Measurements from ENCODE around the gene IL12RB1. TPM values are rescaled to one million over a fixed set of nuclear protein-coding genes. Genes with fewer than 3 reads are reported as not detected.

The IL12RB1 gene
- total RNA-seq, 2 donors from 2014 or later, result not detected

DNA sequence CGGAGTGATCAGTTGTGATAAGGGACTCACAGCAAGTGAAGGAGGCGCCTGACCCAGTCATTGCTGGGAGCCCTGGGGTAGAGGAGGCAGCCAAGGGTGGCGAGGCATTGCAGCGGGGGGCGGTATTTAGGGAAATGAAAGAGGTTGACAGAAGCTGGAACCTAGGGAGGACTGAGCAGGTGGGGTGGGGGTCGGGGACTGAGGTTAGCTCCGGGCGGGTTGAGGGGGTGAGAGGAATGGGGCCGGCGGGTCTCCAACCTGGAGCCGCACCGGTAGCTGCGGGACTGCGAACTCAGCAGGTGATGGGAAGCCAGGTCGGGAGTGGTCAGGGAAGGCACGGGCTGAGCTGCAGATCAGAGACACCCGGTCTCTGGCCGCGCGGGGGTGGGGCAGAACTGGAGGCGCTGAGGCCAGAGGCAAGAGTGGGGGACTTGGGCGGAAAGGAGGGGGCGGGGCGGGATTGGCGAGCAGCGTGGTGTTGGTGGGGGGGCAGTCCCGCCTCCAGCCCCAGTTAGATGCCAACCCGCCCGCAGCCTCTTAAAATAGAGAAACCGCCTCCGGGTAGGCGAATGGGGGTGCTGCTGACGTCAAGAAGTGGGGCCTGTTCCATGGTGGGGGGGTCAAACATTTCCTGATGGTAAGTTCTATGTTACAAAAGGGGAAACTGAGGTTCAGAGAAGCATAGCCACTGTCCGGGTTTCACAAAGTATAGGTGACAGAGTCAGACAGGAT lies 12.3 kb upstream of the IL12RB1 start:
- peak; percentile 73 for DNase-seq
- no peaks in the 10 kb centered on the region for H3K9me3 ChIP-seq (ENCODE audit: control insufficient read depth, low read length)
- no peaks in the 10 kb centered on the region for H3K9me3 Mint-ChIP-seq
- peaks cover 6% of the 10 kb centered on the region for H3K4me1 ChIP-seq (ENCODE audit: control insufficient read depth, insufficient read depth, low read length)
- H3K36me3 Mint-ChIP-seq (ENCODE audit: low read depth), result no peaks in the 10 kb centered on the region
- H3K4me1 Mint-ChIP-seq, result peaks cover 9% of the 10 kb centered on the region
- peak overlapping the region; percentile 53 for H3K4me3 Mint-ChIP-seq
- peaks cover 20% of the 10 kb centered on the region for H3K27me3 Mint-ChIP-seq (ENCODE audit: insufficient read depth)
- H3K27me3 ChIP-seq (ENCODE audit: control insufficient read depth, insufficient read depth, low read length, poor library complexity, severe bottlenecking), result peaks cover 19% of the 10 kb centered on the region
- no peak overlapping the region for H3K9ac ChIP-seq (ENCODE audit: extremely low read depth, low read length, poor library complexity, severe bottlenecking)
- no peak overlapping the region for H3K27ac Mint-ChIP-seq
- WGBS, 2 experiments (ENCODE audit: insufficient coverage in 1 of 2, insufficient read length in 1 of 2), result 31 to 36% methylated on average over 6 to 34 of the region's 34 CpGs
- no peak overlapping the region for H3K4me3 ChIP-seq (ENCODE audit: low read length)
- H3K36me3 ChIP-seq (ENCODE audit: control insufficient read depth, insufficient read depth, low read length), result no peaks in the 10 kb centered on the region
- no peak overlapping the region for H3K27ac ChIP-seq (ENCODE audit: low read depth, low read length)
- TF ChIP-seq, protein P1, sequence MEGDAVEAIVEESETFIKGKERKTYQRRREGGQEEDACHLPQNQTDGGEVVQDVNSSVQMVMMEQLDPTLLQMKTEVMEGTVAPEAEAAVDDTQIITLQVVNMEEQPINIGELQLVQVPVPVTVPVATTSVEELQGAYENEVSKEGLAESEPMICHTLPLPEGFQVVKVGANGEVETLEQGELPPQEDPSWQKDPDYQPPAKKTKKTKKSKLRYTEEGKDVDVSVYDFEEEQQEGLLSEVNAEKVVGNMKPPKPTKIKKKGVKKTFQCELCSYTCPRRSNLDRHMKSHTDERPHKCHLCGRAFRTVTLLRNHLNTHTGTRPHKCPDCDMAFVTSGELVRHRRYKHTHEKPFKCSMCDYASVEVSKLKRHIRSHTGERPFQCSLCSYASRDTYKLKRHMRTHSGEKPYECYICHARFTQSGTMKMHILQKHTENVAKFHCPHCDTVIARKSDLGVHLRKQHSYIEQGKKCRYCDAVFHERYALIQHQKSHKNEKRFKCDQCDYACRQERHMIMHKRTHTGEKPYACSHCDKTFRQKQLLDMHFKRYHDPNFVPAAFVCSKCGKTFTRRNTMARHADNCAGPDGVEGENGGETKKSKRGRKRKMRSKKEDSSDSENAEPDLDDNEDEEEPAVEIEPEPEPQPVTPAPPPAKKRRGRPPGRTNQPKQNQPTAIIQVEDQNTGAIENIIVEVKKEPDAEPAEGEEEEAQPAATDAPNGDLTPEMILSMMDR (conservative IDR thresholded peaks at IDR 0.05), result no peak

DNA sequence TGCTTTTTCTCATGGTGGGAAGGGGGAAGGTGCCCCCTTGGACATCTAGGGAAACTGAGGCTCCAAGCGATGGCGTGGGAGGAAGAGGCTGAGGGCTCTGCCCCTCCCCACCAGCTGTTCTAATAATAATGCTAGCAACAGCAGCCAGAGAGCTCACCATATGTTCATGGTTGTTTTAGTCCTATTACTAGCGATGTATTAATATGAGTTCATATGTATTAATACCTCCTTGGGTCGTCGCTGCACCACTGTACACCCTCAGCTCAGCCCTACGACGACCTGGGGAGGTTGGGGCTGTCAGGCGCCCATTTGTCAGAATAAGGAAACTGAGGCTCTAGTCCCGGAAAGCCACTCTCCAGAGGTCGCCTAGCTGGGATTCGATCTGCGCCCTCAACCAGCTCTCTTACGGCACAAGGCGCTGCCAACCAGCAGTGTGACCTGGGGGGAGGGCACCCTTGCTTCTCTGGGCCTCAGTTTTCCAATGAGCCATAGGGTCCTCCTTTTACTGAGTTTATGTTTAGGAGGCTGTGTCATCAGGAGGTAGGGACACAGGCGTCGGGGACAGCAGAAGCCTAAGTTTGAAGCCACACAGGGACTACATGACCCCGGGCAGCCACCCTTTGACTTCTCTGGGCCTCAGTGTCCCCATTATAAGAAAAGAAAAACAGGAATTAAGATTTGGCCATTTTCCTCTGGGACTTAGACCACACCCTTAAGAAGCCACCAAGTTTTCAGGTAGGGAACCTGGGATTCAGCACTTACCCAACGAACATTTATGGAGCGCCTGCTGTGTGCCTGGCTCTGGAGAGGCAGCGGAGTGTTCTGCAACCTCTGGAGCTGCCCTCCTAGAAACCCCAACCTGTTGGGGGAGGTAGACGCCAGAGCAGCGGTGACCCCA lies 11.5 kb upstream of the IL12RB1 start:
- DNase-seq, result no peak
- peaks cover 19% of the 10 kb centered on the region for H3K27me3 ChIP-seq (ENCODE audit: control insufficient read depth, insufficient read depth, low read length, poor library complexity, severe bottlenecking)
- H3K27me3 Mint-ChIP-seq (ENCODE audit: insufficient read depth), result peaks cover 20% of the 10 kb centered on the region
- H3K4me1 Mint-ChIP-seq, result peaks cover 9% of the 10 kb centered on the region
- H3K4me1 ChIP-seq (ENCODE audit: control insufficient read depth, insufficient read depth, low read length), result peaks cover 6% of the 10 kb centered on the region
- no peak overlapping the region for H3K9ac ChIP-seq (ENCODE audit: extremely low read depth, low read length, poor library complexity, severe bottlenecking)
- H3K4me3 ChIP-seq (ENCODE audit: low read length), result peak overlapping the region; percentile 76
- TF ChIP-seq, protein P1 (conservative IDR thresholded peaks at IDR 0.05), result no peak
- no peak overlapping the region for H3K27ac ChIP-seq (ENCODE audit: low read depth, low read length)
- no peak overlapping the region for H3K27ac Mint-ChIP-seq
- H3K9me3 ChIP-seq (ENCODE audit: control insufficient read depth, low read length), result no peaks in the 10 kb centered on the region
- H3K9me3 Mint-ChIP-seq, result no peaks in the 10 kb centered on the region
- peak overlapping the region; percentile 53 for H3K4me3 Mint-ChIP-seq
- H3K36me3 ChIP-seq (ENCODE audit: control insufficient read depth, insufficient read depth, low read length), result no peaks in the 10 kb centered on the region
- no peaks in the 10 kb centered on the region for H3K36me3 Mint-ChIP-seq (ENCODE audit: low read depth)
- 53 to 60% methylated on average over 17 to 20 of the region's 22 CpGs for WGBS, 2 experiments (ENCODE audit: insufficient coverage in 1 of 2, insufficient read length in 1 of 2)

DNA sequence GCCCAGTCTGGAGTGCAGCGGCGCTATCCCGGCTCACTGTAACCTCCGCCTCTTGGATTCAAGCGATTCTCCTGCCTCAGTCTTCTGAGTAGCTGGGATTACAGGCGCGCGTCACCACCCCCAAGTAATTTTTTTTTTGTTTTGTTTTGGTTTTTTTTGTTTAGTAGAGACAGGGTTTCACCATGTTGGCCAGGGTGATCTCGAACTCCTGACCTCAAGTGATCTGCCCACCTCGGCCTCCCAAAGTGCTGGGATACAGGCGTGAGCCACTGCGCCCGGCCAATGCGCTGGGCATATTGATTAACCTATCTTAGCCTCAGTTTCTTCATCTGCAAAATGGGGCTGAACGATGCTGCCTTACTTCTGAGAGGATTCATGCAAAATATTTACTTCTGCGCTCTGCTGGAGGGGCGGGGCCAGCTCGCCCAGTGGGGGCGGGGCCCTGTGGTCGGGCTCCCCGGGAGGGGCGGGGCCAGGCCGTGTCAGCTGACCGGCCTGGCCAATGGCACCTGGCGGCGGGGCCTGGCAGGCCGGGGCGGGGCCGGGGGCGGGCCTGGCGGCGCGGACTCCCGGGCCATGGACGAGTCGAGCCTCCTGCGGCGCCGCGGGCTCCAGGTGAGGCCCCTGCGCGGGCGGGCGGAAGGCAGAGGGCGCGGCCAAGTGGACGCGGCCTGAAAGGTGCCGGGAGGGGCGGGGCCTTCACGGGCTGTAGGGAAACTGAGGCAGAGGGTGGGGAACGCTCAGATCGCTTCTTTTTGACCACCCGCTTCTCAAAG lies 10.7 kb upstream of the IL12RB1 start, which contains the start of gene MAST3:
TSS of gene MAST3 (plus strand) at position 562 of the 776 bp plus-strand sequence. CDS start at position 577, 15 bp downstream.
- no peak within 1 kb of the TSS for H3K27ac Mint-ChIP-seq
- H3K9ac ChIP-seq (ENCODE audit: extremely low read depth, low read length, poor library complexity, severe bottlenecking), result no peak within 1 kb of the TSS

More for the DNA sequence above, 10.7 kb upstream of the IL12RB1 start, which contains the start of gene MAST3:
- H3K27ac ChIP-seq (ENCODE audit: low read depth, low read length), result no peak within 1 kb of the TSS
- no peaks in the 10 kb centered on the region for H3K36me3 ChIP-seq (ENCODE audit: control insufficient read depth, insufficient read depth, low read length)
- peaks cover 19% of the 10 kb centered on the region for H3K27me3 ChIP-seq (ENCODE audit: control insufficient read depth, insufficient read depth, low read length, poor library complexity, severe bottlenecking)
- 27 to 42% methylated on average over 23 to 54 of the region's 54 CpGs for WGBS, 2 experiments (ENCODE audit: insufficient coverage in 1 of 2, insufficient read length in 1 of 2)
- Mint-ChIP-seq H3K27me3 (ENCODE audit: insufficient read depth) (peaks cover 20% of the 10 kb centered on the region), H3K36me3 (ENCODE audit: low read depth) (no peaks in the 10 kb centered on the region), H3K4me3 (peak within 1 kb of the TSS; percentile 53), H3K4me1 (peaks cover 9% of the 10 kb centered on the region), H3K9me3 (no peaks in the 10 kb centered on the region)
- H3K9me3 ChIP-seq (ENCODE audit: control insufficient read depth, low read length), result no peaks in the 10 kb centered on the region
- peak; percentile 95 for DNase-seq
- TF ChIP-seq, protein P1 (conservative IDR thresholded peaks at IDR 0.05), result no peak
- peaks cover 6% of the 10 kb centered on the region for H3K4me1 ChIP-seq (ENCODE audit: control insufficient read depth, insufficient read depth, low read length)
- H3K4me3 ChIP-seq (ENCODE audit: low read length), result peak within 1 kb of the TSS; percentile 76

Measured in endodermal cell (in vitro differentiated cells).